Measurements from ENCODE around the gene CHRNA4.
A peak's percentile ranks its signal among the peaks of the same experiment; 100 is the strongest.

Gene CHRNA4

GRCh38 chr20:63362436-63363009, 1.4 kb upstream of the CHRNA4 start:
- no peak for DNase-seq

DNA sequence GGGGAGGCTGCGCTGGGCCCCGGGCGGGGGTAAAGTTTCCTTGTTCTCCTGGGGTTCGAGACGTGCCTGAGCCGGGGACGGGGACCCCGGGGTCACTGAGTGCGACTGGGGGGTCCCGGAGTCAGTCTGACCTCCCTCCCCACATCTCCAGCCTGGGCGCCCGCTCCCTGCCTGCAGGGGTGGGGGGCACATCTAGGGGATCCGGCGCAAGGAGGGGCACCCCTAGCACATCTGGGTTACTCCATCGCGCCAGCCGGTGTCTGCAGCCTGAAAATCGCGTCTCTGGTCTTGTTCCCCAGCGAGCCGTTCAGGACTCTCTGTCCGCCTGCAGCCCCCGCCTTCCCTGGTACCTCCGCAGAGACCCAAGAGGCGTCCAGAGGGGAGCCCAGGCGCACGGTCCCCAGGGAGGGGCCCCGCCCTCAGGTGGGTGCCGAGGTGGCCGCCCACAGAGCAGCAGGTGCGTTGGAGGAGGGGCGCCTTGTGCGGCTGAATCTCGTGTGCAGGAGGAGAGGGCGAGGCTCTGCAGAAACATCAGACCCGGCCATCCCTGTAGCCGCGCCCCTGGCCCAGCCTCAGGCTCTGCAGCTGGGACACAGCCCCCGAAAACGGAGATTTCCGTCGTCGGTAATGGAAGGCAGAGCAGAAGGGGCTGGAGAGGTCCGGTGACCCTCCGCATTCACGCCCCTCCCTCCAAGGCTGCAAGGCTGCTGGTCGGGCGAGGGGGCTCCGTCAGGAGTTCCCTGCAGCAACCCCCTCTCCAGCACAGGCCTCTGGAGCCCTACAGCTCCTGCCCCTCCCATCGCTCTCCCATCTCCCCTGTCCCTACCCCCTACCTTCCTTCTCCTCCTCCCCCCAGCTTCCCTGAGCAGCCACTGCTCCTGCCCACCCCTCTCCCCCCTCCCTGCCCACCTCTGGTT, 628 bp upstream of the CHRNA4 start:
- peak; percentile 77 for DNase-seq

GRCh38 chr20:63359937-63360849, 956 bp downstream of the CHRNA4 start:
- no peak for DNase-seq

- no peak for DNase-seq
These were observed 1.8 kb downstream of the CHRNA4 start for GRCh38 chr20:63359164-63359934.

DNA sequence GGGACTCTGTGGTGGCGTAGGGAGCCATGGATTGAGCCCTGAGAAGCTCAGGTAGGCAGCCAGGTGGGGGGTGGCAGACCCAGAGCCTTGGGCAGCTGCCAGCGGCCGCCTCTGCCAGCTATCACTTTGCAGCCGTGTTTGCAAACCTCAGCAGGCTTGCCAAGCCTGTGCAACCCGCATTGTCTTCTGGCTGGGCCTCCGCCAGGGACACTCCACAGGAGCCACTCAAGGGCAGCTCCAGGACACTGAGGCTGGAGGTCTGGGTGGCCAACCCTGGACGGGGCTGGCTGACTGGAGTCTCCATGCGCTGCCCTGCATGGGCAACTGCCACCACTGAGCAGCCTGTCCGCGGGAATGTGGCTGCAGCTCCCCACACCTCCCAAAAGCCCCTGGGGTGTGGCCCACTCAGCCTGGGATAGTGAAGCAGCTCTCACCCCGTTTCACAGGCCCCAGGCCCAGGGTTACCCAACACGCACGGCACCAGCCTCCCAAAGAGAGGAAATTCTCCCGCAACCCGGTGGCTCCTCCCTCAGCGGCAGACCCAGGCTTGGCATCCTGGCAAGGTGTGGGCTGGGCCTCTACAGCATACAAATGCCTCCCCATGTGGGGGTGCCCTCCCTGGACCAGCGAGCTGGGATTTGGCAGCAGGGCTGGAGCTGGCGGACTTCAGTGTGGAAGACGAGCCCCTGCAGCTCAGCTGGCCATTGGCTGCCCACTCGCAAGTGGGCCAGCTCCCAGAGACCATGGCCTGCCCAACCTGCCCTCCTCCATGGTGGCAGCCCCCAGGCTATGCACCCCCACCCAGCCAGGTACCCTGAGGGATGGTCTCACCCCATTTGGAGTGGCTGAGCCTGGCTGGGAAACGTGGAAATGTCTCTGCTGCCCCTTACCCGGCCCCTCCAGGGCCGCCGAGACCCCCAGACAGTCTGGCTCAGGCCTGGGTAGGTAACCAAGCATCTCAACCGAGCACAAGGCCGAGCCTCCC, 2.9 kb downstream of the CHRNA4 start:
- peak; percentile 75 for DNase-seq

GRCh38 chr20:63356931-63357879, 3.9 kb downstream of the CHRNA4 start:
- no peak for DNase-seq

DNA sequence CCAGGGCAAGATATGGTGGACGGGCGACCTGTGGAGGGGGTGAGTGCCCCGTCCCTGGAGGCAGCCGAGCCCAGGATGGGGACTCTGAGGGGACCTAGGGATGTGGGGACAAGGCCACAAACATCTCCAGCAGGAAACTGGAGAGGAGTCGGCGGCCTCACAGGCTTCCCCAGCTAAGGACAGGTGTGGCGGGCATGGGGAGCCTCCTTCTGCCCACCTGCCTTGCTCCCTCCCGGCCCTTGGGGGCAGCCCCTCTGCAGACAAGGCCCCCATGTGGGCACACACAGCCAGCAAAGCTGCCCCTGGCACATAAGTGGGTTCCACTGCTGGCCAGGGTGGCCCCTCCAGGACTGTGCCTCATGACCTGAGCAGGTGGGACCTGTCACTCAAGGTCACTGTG, 4.6 kb downstream of the CHRNA4 start:
- DNase-seq = no peak

GRCh38 chr20:63355781-63356295, 5.3 kb downstream of the CHRNA4 start:
- DNase-seq = no peak

DNA sequence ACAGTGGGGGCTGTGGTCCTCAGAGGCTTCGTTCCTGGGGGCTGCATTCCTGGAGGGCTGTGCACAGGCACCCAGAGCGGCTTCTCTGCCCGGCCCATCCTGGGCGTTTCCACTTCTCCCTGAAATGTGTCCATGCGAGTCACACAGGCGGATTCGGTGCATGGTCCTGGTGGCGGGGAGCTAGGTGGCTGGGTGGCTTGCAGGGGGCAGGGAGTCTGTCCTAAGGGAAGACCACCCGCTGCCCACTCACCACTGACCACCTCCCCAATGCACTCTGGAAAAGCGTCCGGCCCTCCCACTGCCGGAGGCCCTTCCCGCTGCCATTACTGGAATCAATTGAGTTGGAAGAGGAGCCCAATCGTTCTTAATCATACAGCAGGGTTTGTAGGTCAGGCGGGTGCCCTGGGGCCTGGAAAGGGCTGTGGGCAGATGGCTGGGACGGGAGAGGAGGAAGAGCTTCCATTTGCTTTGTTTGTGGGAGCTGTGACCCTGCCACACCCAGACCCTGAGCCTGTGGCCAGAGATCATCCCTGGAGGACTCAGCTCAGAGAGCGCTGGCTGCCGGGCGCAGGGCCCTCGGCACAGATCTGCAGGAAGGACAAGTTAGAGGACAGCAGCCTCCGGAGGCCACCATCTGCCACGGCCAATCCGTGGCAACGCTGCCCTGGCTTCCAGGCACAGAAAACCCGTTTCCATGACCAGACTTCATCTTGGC, 6.4 kb downstream of the CHRNA4 start:
- DNase-seq = no peak

DNA sequence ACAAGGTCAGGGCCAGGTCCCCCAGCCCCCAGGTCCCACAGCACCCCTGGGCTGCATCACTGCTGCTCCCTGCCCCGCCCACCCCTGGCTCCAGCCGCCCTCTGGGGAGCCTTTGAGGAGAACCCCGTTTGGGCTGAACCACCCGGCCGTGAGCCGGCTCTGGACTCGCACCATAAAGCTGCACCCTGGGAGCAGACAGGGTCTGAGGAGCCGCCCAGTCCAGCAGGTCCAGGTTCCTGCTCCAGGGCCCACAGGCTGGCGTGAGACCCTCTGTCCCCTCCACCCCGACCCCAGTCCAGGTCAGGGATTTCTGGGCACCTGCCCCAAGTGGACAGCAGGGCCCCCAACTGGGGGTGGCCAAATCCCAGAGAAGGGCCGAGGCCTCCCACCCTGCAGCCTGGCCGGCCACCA, 8.3 kb downstream of the CHRNA4 start:
- DNase-seq = no peak

DNA sequence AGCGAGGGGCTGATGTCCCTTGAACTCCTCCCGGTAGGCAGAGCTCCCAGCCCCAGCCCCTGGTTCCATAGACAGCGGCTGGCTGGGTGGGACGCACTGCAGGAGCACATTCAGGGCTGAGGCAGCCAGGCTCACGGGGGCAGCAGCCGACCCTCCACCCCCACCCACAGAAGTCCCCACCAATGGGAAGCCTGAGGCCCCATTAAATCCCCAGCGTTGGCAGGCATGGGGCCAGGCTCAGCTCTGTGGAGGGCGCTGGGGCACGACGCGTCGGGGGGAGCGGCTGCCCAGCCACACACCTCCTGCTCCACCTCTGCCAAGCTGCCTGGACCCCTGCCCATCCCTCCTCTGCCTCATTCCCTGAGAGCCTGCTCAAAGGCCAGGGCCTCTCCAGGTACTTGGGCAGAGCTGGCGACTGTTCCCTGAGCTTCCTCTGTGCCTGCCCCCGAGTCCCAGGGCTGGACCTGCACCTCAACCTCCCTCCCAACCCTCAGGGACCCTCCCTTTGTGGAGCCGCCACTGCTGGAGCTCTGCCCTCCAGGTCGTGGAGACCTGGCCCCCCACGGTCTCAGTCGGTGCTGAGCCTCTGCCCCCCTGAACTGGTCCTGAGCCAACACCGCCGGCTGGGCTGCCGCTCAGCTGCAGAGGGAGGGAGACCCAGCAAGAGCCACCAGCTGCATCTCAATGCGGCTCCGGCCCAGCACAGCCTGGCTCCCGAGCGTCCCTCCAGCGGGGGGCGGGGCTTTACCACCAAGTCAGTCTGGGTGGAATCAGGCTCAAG, 9.1 kb downstream of the CHRNA4 start:
- DNase-seq = no peak

DNA sequence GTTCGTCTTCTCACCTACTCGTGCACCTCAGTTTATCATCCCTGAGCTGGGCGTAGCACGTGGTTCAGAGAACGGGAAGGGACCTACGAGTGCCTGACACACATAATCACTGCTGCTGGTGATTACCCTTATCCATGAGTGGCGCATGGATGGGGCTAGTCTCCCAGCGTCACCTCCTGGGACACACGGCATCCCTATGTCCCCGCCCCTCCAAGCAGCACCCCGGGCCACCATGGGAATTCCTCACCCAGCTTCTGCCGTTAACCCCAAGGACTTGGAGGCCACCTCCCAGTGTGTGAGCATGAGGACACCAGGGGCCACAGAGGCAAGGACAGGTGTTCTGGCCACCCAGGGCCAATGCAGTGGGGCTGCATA, 9.8 kb downstream of the CHRNA4 start:
- DNase-seq = no peak

GRCh38 chr20:63350597-63351325, 10.4 kb downstream of the CHRNA4 start:
- no peak for DNase-seq

GRCh38 chr20:63350196-63350595, 11.0 kb downstream of the CHRNA4 start:
- no peak for DNase-seq

GRCh38 chr20:63349516-63349895, 11.6 kb downstream of the CHRNA4 start:
- DNase-seq = no peak

- no peak for DNase-seq
These were observed 12.2 kb downstream of the CHRNA4 start for GRCh38 chr20:63348828-63349515.
